Hypothalamus (tissue), 51 donors: Measurements from ENCODE around the gene PEX12.
"Not testable (repeated sequence)": the region's sequence is repeated elsewhere in the genome, so short reads cannot be mapped to it uniquely, and the experiment has no call there.

Experiments used
- DNase-seq, 51 donors: peaks; one replicate each; lab custom pipeline; 2025; lab: John Stamatoyannopoulos, UW

PEX12 gene

GRCh38 chr17:35584061-35584460 lies 5.7 kb upstream of the PEX12 start:
- DNase-seq = no peak

GRCh38 chr17:35578929-35579432 lies 610 bp upstream of the PEX12 start:
- no peak for DNase-seq

GRCh38 chr17:35577830-35578196 lies 558 bp downstream of the PEX12 start:
- DNase-seq = peak in 1 of 51 donors; percentile 4

- DNase-seq = no peak
These were observed 2.6 kb downstream of the PEX12 start for GRCh38 chr17:35575759-35576158.

- DNase-seq = no peak
These were observed 9.0 kb downstream of the PEX12 start for GRCh38 chr17:35569405-35569804.

GRCh38 chr17:35568561-35568960 lies 9.8 kb downstream of the PEX12 start:
- DNase-seq = peak in 1 of 51 donors; percentile 17

GRCh38 chr17:35566968-35567367 lies 11.4 kb downstream of the PEX12 start:
- no peak for DNase-seq

GRCh38 chr17:35563181-35563580 lies 15.2 kb downstream of the PEX12 start:
- DNase-seq = not testable (repeated sequence)

- DNase-seq = no peak
These were observed 17.7 kb downstream of the PEX12 start, which contains the start of gene SLFN14 for GRCh38 chr17:35560703-35561102. SLFN14 (minus strand) TSS chr17:35560819; CDS start chr17:35558062, 2,757 bp downstream.

GRCh38 chr17:35559495-35560210 lies 18.7 kb downstream of the PEX12 start:
- DNase-seq = no peak

- DNase-seq = no peak
These were observed 21.0 kb downstream of the PEX12 start for GRCh38 chr17:35557353-35557752.

- no peak for DNase-seq
These were observed 22.7 kb downstream of the PEX12 start for GRCh38 chr17:35555691-35556090.

GRCh38 chr17:35554668-35555067 lies 23.7 kb downstream of the PEX12 start:
- no peak for DNase-seq

- DNase-seq = no peak
These were observed 25.1 kb downstream of the PEX12 start for GRCh38 chr17:35553310-35553709.

GRCh38 chr17:35548978-35549377 lies 29.4 kb downstream of the PEX12 start:
- no peak for DNase-seq

- DNase-seq = peak in 3 of 51 donors; percentile 10 to 17 (median 11)
These were observed 30.1 kb downstream of the PEX12 start for GRCh38 chr17:35548208-35548810.

GRCh38 chr17:35546487-35546886 lies 31.9 kb downstream of the PEX12 start:
- no peak for DNase-seq

GRCh38 chr17:35545150-35545549 lies 33.2 kb downstream of the PEX12 start:
- DNase-seq = no peak

GRCh38 chr17:35543856-35544255 lies 34.5 kb downstream of the PEX12 start:
- no peak for DNase-seq

- no peak for DNase-seq
These were observed 35.4 kb downstream of the PEX12 start for GRCh38 chr17:35542990-35543389.

GRCh38 chr17:35541434-35541833 lies 36.9 kb downstream of the PEX12 start:
- no peak for DNase-seq
